PC-3 (cell line): Measurements from ENCODE around the gene NKD2. TPM values are rescaled to one million over a fixed set of nuclear protein-coding genes. Genes with fewer than 3 reads are reported as not detected.

ENCODE experiments used
- ATAC-seq: fragments of 200-7000 bp; cut with Tn5 transposase; 2 replicates; pipeline ENCODE4 v1.9.1; 2020; ENCODE audit warnings: mild to moderate bottlenecking, moderate library complexity
- BruUV-seq: library from RNA; stranded (reverse); fragments of 400-500 nt; replicated peaks from 2 replicates; lab custom pipeline; 2021; lab: Mats Ljungman, UMichigan
- CTCF ChIA-PET: fragments of 300-600 bp; sonication (Branson Sonifier 250); formaldehyde crosslinking; loops from one replicate; lab custom pipeline; 2022; ENCODE audit warnings: antibody characterized with exemption; lab: Charles Lee
- POLR2A ChIA-PET: fragments of 300-600 bp; sonication (Branson Sonifier 250); formaldehyde crosslinking; loops from one replicate; lab custom pipeline; 2022; ENCODE audit warnings: antibody characterized with exemption; ENCODE audit not compliant: unreplicated experiment; lab: Charles Lee
- DNase-seq: peaks from one replicate; pipeline ENCODE4 v3.0.0-alpha.2; 2015
- H2AFZ ChIP-seq: fragments of 300-600 bp; sonication (generic); 2 replicates; pipeline ENCODE4 v1.6.0; 2016; ENCODE audit warnings: antibody characterized with exemption, low read length
- H3F3A ChIP-seq: fragments of 300-600 bp; sonication (generic); one replicate; pipeline ENCODE4 v1.6.0; 2017; ENCODE audit warnings: antibody characterized with exemption, low read length, control low read depth, mild to moderate bottlenecking; ENCODE audit not compliant: unreplicated experiment
- H3K27ac ChIP-seq: fragments of 300-600 bp; sonication (generic); 2 replicates; pipeline ENCODE4 v1.5.1; 2016; ENCODE audit warnings: mild to moderate bottlenecking, low read length
- H3K27me3 ChIP-seq: fragments of 300-600 bp; sonication (generic); 2 replicates; pipeline ENCODE4 v1.6.1; 2016; ENCODE audit warnings: low read length, mixed read lengths
- H3K36me3 ChIP-seq: fragments of 300-600 bp; sonication (generic); 2 replicates; pipeline ENCODE4 v1.6.1; 2016; ENCODE audit warnings: low read depth, mixed run types, low read length, mixed read lengths
- H3K4me1 ChIP-seq: fragments of 300-600 bp; sonication (generic); 2 replicates; pipeline ENCODE4 v1.5.1; 2016; ENCODE audit warnings: low read length; ENCODE audit not compliant: insufficient read depth
- H3K4me2 ChIP-seq: fragments of 300-600 bp; sonication (generic); 2 replicates; pipeline ENCODE4 v1.6.0; 2016; ENCODE audit warnings: low read length
- H3K4me3 ChIP-seq: fragments of 300-600 bp; sonication (generic); 2 replicates; pipeline ENCODE4 v1.5.1; 2016; ENCODE audit warnings: mild to moderate bottlenecking, low read length, mixed read lengths
- H3K79me2 ChIP-seq: fragments of 300-600 bp; sonication (generic); 2 replicates; pipeline ENCODE4 v1.6.1; 2017; ENCODE audit warnings: low read length, mixed read lengths
- H3K9ac ChIP-seq: fragments of 300-600 bp; sonication (generic); 2 replicates; pipeline ENCODE4 v1.6.0; 2016; ENCODE audit warnings: mild to moderate bottlenecking, low read length
- H3K9me2 ChIP-seq: fragments of 300-600 bp; sonication (generic); replicated peaks from 2 replicates; pipeline ENCODE4 v1.6.1; 2016; ENCODE audit warnings: mixed run types, low read length, mixed read lengths
- H3K9me3 ChIP-seq: fragments of 300-600 bp; sonication (generic); 2 replicates; pipeline ENCODE4 v1.6.1; 2016; ENCODE audit warnings: low read length, mixed read lengths
- H4K20me1 ChIP-seq: fragments of 300-600 bp; sonication (generic); 2 replicates; pipeline ENCODE4 v1.6.1; 2016; ENCODE audit warnings: low read length, mixed read lengths
- CTCF ChIP-seq: fragments of 300-600 bp; sonication (generic); conservative IDR thresholded peaks from 2 replicates; pipeline ENCODE4 v1.5.1; 2017; ENCODE audit warnings: antibody characterized with exemption, low read depth, mild to moderate bottlenecking, low read length
- EZH2 ChIP-seq: fragments of 300-600 bp; sonication (generic); IDR thresholded peaks from one replicate; pipeline ENCODE4 v1.6.1; 2017; ENCODE audit warnings: antibody characterized with exemption, mild to moderate bottlenecking, low read length; ENCODE audit not compliant: unreplicated experiment
- EZH2phosphoT487 ChIP-seq: fragments of 300-600 bp; sonication (generic); IDR thresholded peaks from 2 replicates; pipeline ENCODE4 v1.6.1; 2018; ENCODE audit warnings: mild to moderate bottlenecking, antibody characterized with exemption, low read length, borderline replicate concordance
- intact Hi-C: fragments of 100-400 bp; cut with micrococcal nuclease; formaldehyde crosslinking; loops from 2 replicates; pipeline ENCODE4 v1.9.0; 2023
- total RNA-seq: library from RNA; depleted of rRNA; stranded (reverse); fragments of >200 nt; gene quantifications from 2 replicates; pipeline ENCODE4 v1.2.3, GENCODE V29; 2014

The NKD2 gene
- total RNA-seq, 1 experiment from 2014 or later: 1.6 TPM

- intact Hi-C loops: no loop called here
- no peak overlapping the region for H2AFZ ChIP-seq
- H3K9me3 ChIP-seq: no peaks in the 10 kb centered on the region
These were observed 42.8 kb upstream of the NKD2 start for GRCh38 chr5:965604-966344.

GRCh38 chr5:966345-966710 is 42.3 kb upstream of the NKD2 start:
- Histone ChIP-seq H4K20me1 (no peaks in the 10 kb centered on the region), H3K36me3 (no peaks in the 10 kb centered on the region), H3K9me3 (no peaks in the 10 kb centered on the region), H3K27ac (no peak overlapping the region), H3K9ac (no peak overlapping the region), H3K4me2 (no peak overlapping the region), H3K9me2 (no peaks in the 10 kb centered on the region), H3K4me1 (no peaks in the 10 kb centered on the region), H2AFZ (no peak overlapping the region), H3K4me3 (no peak overlapping the region), H3F3A (no peaks in the 10 kb centered on the region), H3K79me2 (no peaks in the 10 kb centered on the region), H3K27me3 (peaks cover 61% of the 10 kb centered on the region)
- ATAC-seq: no peak
- intact Hi-C loops: no loop called here
- TF ChIP-seq EZH2phosphoT487 (no peak), EZH2 (no peak), CTCF (no peak)
- no peak for DNase-seq
- BruUV-seq: no TSS peak
- POLR2A ChIA-PET: no interaction called here
- CTCF ChIA-PET: no interaction called here

More at GRCh38 chr5:965604-966344, 42.8 kb upstream of the NKD2 start:
- Histone ChIP-seq H3K9me2 (no peaks in the 10 kb centered on the region), H4K20me1 (no peaks in the 10 kb centered on the region), H3K79me2 (no peaks in the 10 kb centered on the region), H3K36me3 (no peaks in the 10 kb centered on the region), H3K9ac (no peak overlapping the region), H3K4me1 (no peaks in the 10 kb centered on the region), H3K4me2 (no peak overlapping the region), H3F3A (no peaks in the 10 kb centered on the region), H3K27me3 (peaks cover 56% of the 10 kb centered on the region), H3K27ac (no peak overlapping the region), H3K4me3 (no peak overlapping the region)
- no peak for TF ChIP-seq EZH2phosphoT487
- TF ChIP-seq CTCF: no peak
- no peak for TF ChIP-seq EZH2
- ChIA-PET CTCF (no interaction called here), POLR2A (no interaction called here)
- no peak for ATAC-seq
- no peak for DNase-seq
- BruUV-seq: no TSS peak

- Histone ChIP-seq H3K9ac (no peak overlapping the region), H3K36me3 (no peaks in the 10 kb centered on the region), H3K4me1 (no peaks in the 10 kb centered on the region), H3F3A (no peaks in the 10 kb centered on the region), H2AFZ (no peak overlapping the region), H3K27me3 (peaks cover 67% of the 10 kb centered on the region), H3K9me3 (no peaks in the 10 kb centered on the region), H3K4me3 (no peak overlapping the region), H3K9me2 (no peaks in the 10 kb centered on the region), H3K27ac (no peak overlapping the region), H3K4me2 (no peak overlapping the region), H4K20me1 (no peaks in the 10 kb centered on the region), H3K79me2 (no peaks in the 10 kb centered on the region)
- CTCF ChIA-PET: no interaction called here
- ATAC-seq: no peak
- no peak for DNase-seq
- TF ChIP-seq CTCF: no peak
- TF ChIP-seq EZH2: no peak
- TF ChIP-seq EZH2phosphoT487: no peak
- BruUV-seq: no TSS peak
- POLR2A ChIA-PET: no interaction called here
- intact Hi-C loops: no loop called here
These were observed 41.7 kb upstream of the NKD2 start for GRCh38 chr5:966941-967340.
